ENCODE measurements around the gene MOCS1.
A peak's percentile ranks its signal among the peaks of the same experiment; 100 is the strongest.

Gene MOCS1

DNA sequence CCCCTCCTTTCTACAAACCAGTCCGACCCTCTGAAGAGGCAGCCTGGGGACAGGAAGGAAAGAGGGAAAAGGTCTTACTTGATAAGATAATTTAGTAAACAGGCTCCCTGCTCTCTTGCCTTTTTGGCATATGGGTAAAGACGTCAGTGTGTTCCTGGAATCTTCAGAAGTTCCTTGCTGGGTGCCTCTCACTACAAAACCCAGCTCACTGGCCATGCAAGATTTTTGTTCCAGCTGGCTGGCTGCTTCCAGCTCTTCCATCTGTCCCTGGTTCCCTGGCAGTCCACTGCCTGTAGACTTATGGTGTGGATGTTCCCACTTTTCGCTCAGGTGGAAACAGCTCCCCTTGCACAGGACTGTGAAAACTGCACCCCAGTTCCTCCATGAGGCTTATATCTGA, 57.4 kb downstream of the MOCS1 start:
- no peak for DNase-seq (ENCODE audit: low read depth)
- TF ChIP-seq, protein P1, sequence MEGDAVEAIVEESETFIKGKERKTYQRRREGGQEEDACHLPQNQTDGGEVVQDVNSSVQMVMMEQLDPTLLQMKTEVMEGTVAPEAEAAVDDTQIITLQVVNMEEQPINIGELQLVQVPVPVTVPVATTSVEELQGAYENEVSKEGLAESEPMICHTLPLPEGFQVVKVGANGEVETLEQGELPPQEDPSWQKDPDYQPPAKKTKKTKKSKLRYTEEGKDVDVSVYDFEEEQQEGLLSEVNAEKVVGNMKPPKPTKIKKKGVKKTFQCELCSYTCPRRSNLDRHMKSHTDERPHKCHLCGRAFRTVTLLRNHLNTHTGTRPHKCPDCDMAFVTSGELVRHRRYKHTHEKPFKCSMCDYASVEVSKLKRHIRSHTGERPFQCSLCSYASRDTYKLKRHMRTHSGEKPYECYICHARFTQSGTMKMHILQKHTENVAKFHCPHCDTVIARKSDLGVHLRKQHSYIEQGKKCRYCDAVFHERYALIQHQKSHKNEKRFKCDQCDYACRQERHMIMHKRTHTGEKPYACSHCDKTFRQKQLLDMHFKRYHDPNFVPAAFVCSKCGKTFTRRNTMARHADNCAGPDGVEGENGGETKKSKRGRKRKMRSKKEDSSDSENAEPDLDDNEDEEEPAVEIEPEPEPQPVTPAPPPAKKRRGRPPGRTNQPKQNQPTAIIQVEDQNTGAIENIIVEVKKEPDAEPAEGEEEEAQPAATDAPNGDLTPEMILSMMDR (IDR thresholded peaks at IDR 0.05; ENCODE audit: low read length, missing control alignments): no peak
- H3K4me3 ChIP-seq (replicated peaks; ENCODE audit: low read depth, low read length): no peak overlapping the region

DNA sequence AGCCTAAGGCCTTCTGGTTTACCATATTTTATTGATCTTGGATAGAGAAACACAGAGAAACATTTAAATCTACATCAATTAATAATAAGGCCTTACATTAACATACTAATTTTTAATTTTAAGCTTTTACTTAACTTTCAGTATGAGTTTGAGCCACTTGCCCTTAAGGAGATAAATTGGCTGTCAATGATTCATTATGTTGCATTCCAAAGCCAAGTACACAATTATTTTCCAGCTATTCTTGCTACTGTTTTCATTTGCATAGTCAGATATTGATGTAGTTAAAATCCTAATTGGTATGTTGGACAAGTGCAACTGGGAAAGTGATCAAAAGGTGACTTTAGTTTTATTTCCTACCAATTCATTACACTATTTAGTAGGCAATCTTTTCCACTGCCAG, 58.2 kb downstream of the MOCS1 start:
- no peak overlapping the region for H3K4me3 ChIP-seq (replicated peaks; ENCODE audit: low read depth, low read length)
- DNase-seq (ENCODE audit: low read depth): no peak
- TF ChIP-seq, protein P1 (IDR thresholded peaks at IDR 0.05; ENCODE audit: low read length, missing control alignments): no peak

DNA sequence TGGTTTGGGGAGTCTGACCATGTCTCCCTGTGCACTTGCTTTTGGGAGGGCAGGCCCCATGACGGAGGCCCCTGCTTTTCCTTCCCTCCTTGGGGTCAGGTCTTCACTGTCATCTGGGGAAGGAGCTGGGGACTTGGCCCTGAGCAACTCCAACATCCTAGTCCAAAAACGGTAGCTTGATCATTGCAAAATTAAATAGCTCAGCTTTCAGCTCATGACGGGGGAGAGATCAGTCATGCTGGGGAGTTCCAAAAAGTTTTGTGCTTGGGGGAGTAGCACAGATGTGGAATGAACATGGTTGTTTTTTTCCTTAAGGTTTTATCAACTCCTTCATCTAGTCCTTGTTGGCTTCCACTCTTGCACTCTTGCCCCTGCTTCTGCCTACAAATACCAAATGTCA, 60.8 kb downstream of the MOCS1 start:
- no peak for DNase-seq (ENCODE audit: low read depth)
- TF ChIP-seq, protein P1 (IDR thresholded peaks at IDR 0.05; ENCODE audit: low read length, missing control alignments): no peak

DNA sequence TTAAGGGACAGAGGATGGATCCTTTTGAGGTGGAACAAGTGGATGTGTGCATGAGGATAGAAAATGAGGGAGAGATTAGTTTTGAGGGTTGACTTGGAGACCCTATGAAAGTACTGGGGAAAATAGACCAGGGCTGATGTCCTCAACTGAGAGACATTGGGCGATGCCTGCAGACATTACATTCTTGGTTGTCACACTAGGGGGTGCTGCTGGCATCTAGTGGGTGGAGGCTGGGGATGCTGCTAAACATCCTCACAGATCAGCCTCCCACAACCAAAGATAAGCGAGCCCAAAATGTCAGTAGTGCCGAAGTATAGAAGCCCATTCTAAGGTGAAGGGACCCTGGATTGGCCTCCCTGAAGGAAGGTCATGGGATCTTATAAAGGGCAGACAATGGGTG, 63.3 kb downstream of the MOCS1 start:
- DNase-seq (ENCODE audit: low read depth): no peak
- TF ChIP-seq, protein P1 (IDR thresholded peaks at IDR 0.05; ENCODE audit: low read length, missing control alignments): peak; percentile 21
- H3K4me3 ChIP-seq (replicated peaks; ENCODE audit: low read depth, low read length): no peak overlapping the region

More for the DNA sequence above, 60.8 kb downstream of the MOCS1 start:
- H3K4me3 ChIP-seq (replicated peaks; ENCODE audit: low read depth, low read length): no peak overlapping the region

DNA sequence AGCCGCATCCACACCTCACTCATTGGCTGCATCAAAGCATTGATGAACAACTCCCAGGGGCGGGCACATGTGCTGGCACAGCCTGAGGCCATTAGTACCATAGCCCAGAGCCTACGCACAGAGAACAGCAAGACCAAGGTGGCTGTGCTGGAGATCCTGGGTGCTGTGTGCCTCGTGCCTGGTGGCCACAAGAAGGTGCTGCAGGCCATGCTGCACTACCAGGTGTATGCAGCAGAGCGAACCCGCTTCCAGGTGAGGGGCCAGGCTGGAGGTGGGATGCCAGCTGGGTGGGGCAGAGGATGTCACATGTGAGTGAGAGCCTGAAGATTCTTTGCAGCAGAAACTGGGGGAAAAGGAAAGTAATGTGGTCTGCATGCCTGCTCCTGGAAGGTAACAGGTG, 66.7 kb downstream of the MOCS1 start:
- no peak overlapping the region for H3K4me3 ChIP-seq (replicated peaks; ENCODE audit: low read depth, low read length)
- TF ChIP-seq, protein P1 (IDR thresholded peaks at IDR 0.05; ENCODE audit: low read length, missing control alignments): peak; percentile 6
- DNase-seq (ENCODE audit: low read depth): no peak

DNA sequence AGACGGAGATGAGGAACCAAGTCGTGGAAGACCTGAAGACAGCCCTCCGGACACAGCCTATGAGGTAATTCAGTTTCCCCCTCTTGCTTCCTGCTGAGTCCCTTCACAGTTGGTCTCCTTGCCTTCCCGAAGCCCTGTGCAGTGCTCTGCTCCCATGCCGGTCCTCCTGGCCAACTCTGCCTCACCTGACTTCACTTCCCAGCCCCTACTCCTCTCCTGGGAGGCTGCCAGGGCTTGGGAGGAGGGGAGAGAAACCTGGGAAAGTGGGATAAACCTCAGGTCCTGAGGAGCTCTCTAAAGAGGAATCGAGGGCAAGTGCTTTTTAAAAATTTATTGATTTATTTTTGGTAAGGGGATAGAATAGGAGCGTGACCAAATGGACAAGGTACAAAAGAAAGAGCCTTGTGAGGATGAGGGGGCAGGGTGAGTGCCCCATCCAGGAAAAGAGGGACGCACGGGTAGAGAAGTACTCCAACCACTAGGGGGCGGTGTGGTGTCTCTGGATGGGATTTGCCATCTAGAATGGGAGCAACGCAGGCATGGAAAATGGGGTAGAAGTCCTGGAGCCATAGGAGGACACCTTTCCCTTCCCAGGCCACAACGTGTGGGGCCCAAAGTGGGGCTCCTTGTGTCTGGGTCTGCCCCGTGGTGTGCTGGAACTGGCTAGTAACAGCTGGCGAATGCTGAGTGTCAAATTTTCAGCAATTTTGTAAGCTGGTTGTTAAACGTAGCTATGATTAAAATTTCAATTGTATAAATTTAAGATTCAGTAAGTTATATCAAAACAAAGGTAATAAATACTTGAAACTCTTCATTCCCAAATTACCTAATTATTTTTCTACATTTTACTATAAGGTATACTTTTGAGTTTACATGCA, 69.0 kb downstream of the MOCS1 start:
- TF ChIP-seq, protein P1 (IDR thresholded peaks at IDR 0.05; ENCODE audit: low read length, missing control alignments): peak; percentile 83
- no peak overlapping the region for H3K4me3 ChIP-seq (replicated peaks; ENCODE audit: low read depth, low read length)
- DNase-seq (ENCODE audit: low read depth): peak; percentile 75

DNA sequence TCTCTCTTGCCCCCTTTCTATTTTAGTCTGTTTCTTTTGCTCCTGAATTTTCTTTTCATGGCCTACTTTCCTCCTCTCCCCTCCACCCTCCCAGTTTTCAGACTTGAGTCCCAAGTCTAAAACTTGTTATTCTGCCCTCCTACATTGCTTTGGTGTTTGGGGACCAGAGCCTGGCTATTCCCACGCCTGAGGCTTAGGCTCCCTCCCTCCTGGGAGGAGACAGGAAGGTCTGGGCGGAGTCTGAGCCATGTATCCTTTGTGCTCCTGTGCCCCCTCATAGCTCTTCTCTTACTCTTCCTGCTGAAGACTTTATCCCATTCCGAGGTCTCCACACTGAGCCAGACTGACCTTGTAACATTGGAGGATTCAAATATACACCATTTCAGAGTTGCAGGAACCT, 72.6 kb downstream of the MOCS1 start:
- DNase-seq (ENCODE audit: low read depth): no peak
- TF ChIP-seq, protein P1 (IDR thresholded peaks at IDR 0.05; ENCODE audit: low read length, missing control alignments): no peak
- no peak overlapping the region for H3K4me3 ChIP-seq (replicated peaks; ENCODE audit: low read depth, low read length)

All from fibroblast of pulmonary artery (primary cell).